NB4 (cell line): ENCODE data around the gene AKAP7.

Experiments
- CTCF ChIP-seq: IDR thresholded peaks from one replicate; pipeline ENCODE4 v1.5.1; 2012; ENCODE audit warnings: low read depth, low read length
- MAX ChIP-seq: IDR thresholded peaks from 2 replicates; pipeline ENCODE4 v1.6.1; 2011; ENCODE audit warnings: low read depth, low read length
- POLR2A ChIP-seq: IDR thresholded peaks from 2 replicates; pipeline ENCODE4 v1.6.1; 2011; ENCODE audit warnings: mild to moderate bottlenecking; ENCODE audit not compliant: insufficient read length; ENCODE audit errors: extremely low read depth

GRCh38 chr6:131160254-131160758 lies 25.0 kb downstream of the AKAP7 start:
- TF ChIP-seq CTCF (no peak), POLR2A (no peak), MAX (no peak)
